Measurements from ENCODE around the gene VAMP7.
"Not testable (repeated sequence)": the region's sequence is repeated elsewhere in the genome, so short reads cannot be mapped to it uniquely, and the experiment has no call there.

VAMP7 gene

GRCh38 chrX:155907661-155908060 is 26.5 kb downstream of the VAMP7 start:
- DNase-seq (ENCODE audit: low read depth in 2 of 2): not testable (repeated sequence)

DNA sequence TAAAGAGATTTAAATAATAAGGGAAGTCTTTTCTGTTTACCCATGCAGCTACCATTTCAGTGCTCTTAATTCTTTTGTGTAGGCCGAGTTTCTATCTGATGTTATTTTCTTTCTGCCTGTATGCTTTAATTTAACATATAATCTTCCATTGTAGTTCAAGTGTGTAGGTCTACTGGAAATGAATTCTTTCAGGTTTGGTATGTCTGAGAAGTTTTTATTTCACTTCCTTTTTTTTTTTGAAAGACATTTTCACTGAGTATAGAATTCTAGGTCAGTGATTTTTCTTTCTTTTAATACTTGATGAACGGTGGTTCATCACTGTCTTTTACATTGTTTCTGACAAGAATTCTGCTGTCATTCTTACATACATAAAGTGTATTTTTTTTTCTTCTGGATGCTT is 42.1 kb downstream of the VAMP7 start:
- no peak for DNase-seq (ENCODE audit: low read depth in 2 of 2)

GRCh38 chrX:155930852-155931618 is 49.9 kb downstream of the VAMP7 start:
- DNase-seq (ENCODE audit: low read depth in 2 of 2): not testable (repeated sequence)

- no peak for DNase-seq (ENCODE audit: low read depth in 2 of 2)
Observed at GRCh38 chrX:155938132-155938531, 57.0 kb downstream of the VAMP7 start.

- DNase-seq (ENCODE audit: low read depth in 2 of 2): no peak
Observed at GRCh38 chrX:155949098-155949497, 68.0 kb downstream of the VAMP7 start.

DNA sequence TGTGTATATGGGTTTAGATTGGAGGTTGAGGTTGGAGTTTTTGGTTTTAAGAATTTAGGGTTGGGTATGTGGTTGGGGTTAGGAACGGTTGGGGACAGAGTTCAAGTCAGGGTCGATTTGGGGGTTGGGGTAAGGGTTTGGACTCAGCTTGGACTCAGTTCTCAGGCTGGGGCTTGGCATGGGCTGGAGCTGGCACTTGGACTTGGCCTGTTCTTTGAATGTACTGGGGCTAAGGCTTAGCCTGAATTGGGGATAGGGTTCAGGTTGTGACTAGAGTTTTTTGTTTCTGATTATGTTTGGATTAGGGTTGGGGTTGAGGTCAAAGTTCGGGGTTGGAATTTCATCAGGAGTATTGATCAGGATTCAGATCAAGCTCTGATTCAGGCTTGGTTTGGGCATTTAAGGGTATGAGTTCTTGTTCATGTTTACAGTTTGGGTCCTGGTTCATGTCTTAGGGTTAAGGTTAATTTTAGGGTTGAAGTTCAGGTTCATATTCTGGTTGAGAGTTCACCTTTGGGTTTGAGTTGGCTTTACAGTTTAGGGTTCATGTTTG is 70.2 kb downstream of the VAMP7 start:
- DNase-seq (ENCODE audit: low read depth in 2 of 2): no peak

- no peak for DNase-seq (ENCODE audit: low read depth in 2 of 2)
Observed at GRCh38 chrX:155953055-155953454, 71.9 kb downstream of the VAMP7 start.

GRCh38 chrX:155954793-155955192 is 73.6 kb downstream of the VAMP7 start:
- no peak for DNase-seq (ENCODE audit: low read depth in 2 of 2)

DNA sequence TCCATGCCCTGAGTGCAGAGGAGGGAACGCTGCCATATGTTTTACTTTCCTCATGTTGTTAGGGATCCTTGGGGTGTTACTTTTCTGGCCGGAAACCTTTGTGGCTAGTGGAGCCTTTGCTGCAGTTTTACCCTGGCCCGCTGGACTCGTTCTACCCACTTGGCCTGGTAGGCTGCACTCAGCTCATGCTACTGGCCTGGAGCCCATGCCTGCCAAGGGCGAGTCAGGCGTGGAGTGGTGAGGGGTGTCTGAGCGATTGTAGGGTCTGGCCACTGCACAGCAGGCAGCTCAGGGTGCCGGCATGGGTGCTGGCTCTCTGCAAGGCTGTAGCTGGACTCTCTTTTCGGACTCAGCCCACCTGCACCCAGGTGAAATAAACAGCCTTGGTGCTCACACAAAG is 75.0 kb downstream of the VAMP7 start:
- no peak for DNase-seq (ENCODE audit: low read depth in 2 of 2)

DNA sequence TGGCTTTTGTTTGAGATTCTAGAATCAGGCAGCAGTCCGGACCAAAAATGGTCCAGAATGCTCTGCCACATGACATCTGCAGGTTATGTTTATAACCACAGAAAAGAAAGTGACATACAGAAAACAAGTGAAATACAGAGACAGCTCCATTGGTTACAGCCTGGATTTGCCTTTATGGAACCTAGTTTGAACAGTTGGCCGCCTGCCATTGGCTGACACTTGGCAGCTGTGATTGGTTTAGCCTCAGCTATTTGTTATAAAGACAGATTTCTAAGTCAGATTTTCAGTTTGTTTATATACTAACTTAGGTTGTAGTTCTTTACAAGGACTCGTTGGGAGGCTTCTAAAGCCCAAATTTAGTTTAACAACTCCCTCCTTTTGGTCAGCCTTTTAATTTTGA is 75.5 kb downstream of the VAMP7 start:
- no peak for DNase-seq (ENCODE audit: low read depth in 2 of 2)

- DNase-seq (ENCODE audit: low read depth in 2 of 2): no peak
Observed at GRCh38 chrX:155957843-155958242, 76.7 kb downstream of the VAMP7 start.

- DNase-seq (ENCODE audit: low read depth in 2 of 2): no peak
Observed at GRCh38 chrX:155959018-155959587, 78.0 kb downstream of the VAMP7 start.

DNA sequence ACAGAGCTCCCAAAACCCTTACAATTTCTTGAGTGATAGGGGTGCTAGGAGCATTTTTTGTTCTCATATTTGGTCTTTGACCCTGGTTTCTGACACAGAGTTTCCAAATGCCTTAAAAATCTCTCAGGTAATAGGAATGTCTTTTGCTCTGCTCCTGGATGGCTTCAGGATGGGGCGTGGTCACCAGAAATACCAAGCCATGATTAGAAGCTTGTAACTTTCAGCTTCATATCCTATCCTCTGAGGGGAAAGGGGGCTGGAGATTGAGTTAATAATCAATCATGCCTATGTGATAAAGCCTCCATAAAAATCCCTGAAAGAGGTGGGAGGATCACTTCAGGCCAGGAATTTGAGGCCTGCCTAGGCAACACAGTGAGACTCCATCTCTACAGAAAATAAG is 81.8 kb downstream of the VAMP7 start:
- DNase-seq (ENCODE audit: low read depth in 2 of 2): no peak

DNA sequence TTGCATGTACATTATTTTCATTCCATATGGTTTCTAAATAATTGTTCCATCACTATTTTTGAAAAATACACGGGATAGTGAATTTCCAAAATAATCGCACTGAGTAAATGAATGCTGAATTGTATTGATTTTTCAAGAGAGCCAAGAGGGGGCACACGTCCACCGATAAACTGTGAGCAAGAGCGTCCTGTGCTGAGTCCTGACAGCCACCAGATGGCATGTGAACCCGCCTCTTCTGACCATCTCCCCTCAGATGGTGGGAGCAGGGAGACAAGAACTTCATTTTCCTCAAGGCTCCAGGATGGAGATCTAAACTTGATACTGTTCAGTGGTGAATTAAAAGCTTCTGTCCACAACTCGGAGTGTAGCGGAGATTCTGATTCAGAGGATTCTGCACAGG is 85.7 kb downstream of the VAMP7 start:
- peak; percentile 8 to 15 for DNase-seq (ENCODE audit: low read depth in 2 of 2)

GRCh38 chrX:155967653-155968325 is 86.6 kb downstream of the VAMP7 start:
- no peak for DNase-seq (ENCODE audit: low read depth in 2 of 2)

DNA sequence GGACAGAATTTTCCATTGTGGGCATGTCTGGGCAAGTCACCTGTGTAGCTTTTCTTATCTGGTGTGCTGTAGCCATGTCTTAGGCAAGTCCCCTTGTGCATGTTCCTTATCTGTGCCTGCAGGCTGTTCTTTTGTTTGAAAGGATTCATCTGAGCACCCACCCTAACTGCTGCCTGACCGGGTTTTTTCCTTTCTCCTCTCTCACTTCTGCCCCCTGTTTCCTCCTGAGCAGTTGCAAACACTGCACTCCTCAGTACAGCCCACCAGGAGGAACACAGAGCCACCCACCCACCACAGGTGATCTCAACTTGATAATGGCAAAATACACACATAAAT is 87.1 kb downstream of the VAMP7 start:
- DNase-seq (ENCODE audit: low read depth in 2 of 2): no peak

DNA sequence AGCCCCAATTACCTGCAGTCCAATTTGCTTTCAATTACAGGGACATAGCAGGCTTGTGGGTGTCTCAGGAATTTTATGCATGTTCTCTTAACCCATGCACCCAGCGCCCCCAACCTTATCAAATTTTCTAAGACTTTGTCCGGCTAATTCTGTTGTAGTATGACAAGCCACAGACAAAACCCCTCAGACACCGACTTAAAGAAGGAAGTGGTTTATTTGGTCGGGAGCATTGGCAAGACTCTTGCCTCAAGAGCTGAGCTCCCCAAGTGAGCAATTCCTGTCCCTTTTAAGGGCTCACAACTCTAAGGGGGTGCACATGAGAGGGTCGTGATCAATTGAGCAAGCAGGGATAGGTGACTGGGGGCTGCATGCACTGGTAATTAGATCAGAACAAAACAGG is 87.6 kb downstream of the VAMP7 start:
- no peak for DNase-seq (ENCODE audit: low read depth in 2 of 2)

DNA sequence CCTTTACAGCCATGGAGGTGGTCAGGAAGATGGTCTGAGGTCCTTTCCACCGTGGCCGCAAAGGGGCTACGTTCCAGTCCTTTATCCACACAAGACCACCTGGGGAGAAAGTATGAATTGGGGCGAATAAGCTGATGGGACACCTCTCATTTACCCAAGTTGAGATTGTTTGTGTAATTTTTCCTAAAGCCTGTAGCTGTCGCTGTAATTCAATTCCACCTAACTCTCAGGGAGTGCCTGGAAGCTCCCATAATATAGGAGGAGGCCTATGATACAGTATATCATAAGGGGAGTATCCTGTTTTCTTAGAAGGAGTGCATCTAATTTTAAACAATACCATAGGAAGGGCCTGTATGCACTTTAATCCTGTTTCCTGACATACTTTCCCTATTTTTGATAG is 90.5 kb downstream of the VAMP7 start:
- DNase-seq (ENCODE audit: low read depth in 2 of 2): not testable (repeated sequence)

DNA sequence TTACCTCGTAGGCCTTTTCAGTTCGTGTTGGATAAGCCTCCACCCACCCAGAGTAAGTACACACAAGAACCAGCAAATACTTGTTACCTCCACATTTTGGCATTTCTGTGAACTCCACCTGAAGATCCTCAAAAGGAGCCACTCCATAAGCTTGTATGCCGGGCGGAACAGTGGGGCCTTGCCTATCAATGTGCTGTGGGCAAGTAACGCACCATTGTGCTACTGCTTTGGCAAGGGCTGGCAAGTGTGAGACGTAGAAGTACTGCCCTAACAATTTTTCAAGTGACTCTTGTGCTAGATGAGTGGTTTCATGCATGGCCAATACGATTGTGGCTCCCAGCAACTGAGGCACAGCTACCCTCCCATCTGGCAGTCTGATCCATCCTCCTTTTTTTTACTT is 91.1 kb downstream of the VAMP7 start:
- DNase-seq (ENCODE audit: low read depth in 2 of 2): not testable (repeated sequence)

DNA sequence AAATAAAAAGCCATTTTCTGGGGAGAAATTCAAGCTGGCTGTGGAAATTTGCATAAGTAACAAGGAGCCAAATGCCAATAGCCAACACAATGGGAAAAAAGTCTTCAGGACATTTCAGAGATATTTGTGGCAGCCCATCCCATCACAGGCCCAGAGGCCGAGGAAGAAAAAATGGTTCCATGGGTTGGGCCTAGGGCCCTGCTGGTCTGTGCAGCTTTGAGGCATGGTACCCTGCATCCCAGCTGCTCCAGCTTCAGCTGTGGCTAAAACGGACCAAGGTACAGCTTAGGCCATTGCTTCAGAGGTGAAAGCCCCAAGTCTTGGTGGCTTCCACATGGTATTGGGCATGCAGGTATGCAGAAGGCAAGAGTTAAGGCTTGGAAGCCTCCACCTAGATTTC is 102.2 kb downstream of the VAMP7 start:
- no peak for DNase-seq (ENCODE audit: low read depth in 2 of 2)

- no peak for DNase-seq (ENCODE audit: low read depth in 2 of 2)
Observed at GRCh38 chrX:155985208-155985607, 104.1 kb downstream of the VAMP7 start.

- DNase-seq (ENCODE audit: low read depth in 2 of 2): not testable (repeated sequence)
Observed at GRCh38 chrX:155986995-155987394, 105.8 kb downstream of the VAMP7 start.

GRCh38 chrX:155988859-155989258 is 107.7 kb downstream of the VAMP7 start:
- DNase-seq (ENCODE audit: low read depth in 2 of 2): no peak
